WTC11 (cell line): Measurements from ENCODE around the gene SLC12A6. TPM values are rescaled to one million over a fixed set of nuclear protein-coding genes. Genes with fewer than 3 reads are reported as not detected.

ENCODE experiments used
- ATAC-seq: fragments of 200-7000 bp; cut with Tn5 transposase; 2 replicates; pipeline ENCODE4 v1.10.0; 2021; ENCODE audit warnings: mild to moderate bottlenecking, moderate library complexity
- CTCF ChIA-PET: fragments of 300-600 bp; sonication (Branson Sonifier 250); formaldehyde crosslinking; loops from one replicate; lab custom pipeline; 2021; ENCODE audit warnings: antibody characterized with exemption; lab: Charles Lee
- POLR2A ChIA-PET: fragments of 350-600 bp; sonication (Branson Sonifier 250); formaldehyde crosslinking; loops from one replicate; lab custom pipeline; 2021; ENCODE audit warnings: antibody characterized with exemption; lab: Charles Lee
- DNase-seq: peaks from one replicate; pipeline ENCODE4 v3.0.0; 2021; ENCODE audit warnings: low spot score
- H3K27ac Mint-ChIP-seq: 2 replicates; pipeline ENCODE4 v1.8.0; 2021; ENCODE audit warnings: mixed read lengths
- H3K27me3 Mint-ChIP-seq: 2 replicates; pipeline ENCODE4 v1.8.0; 2021; ENCODE audit warnings: low read depth, mild to moderate bottlenecking, moderate library complexity, mixed read lengths
- H3K36me3 Mint-ChIP-seq: 2 replicates; pipeline ENCODE4 v1.8.0; 2021; ENCODE audit warnings: mixed read lengths
- H3K4me1 Mint-ChIP-seq: 2 replicates; pipeline ENCODE4 v1.8.0; 2022; ENCODE audit warnings: mixed read lengths
- H3K4me3 Mint-ChIP-seq: 2 replicates; pipeline ENCODE4 v1.8.0; 2021; ENCODE audit warnings: mild to moderate bottlenecking, moderate library complexity, mixed read lengths
- H3K9me3 Mint-ChIP-seq: 2 replicates; pipeline ENCODE4 v1.8.0; 2021; ENCODE audit warnings: mixed read lengths
- ARID4B ChIP-seq: sonication (generic); formaldehyde crosslinking; IDR thresholded peaks from 2 replicates; pipeline ENCODE4 v1.8.0; 2023; ENCODE audit warnings: missing genetic modification reagents, mild to moderate bottlenecking, borderline replicate concordance
- CTCF ChIP-seq: fragments of 200-600 bp; IDR thresholded peaks from 2 replicates; pipeline ENCODE4 v1.8.0; 2022; ENCODE audit warnings: antibody characterized with exemption
- E2F4 ChIP-seq: sonication (generic); formaldehyde crosslinking; IDR thresholded peaks from 2 replicates; pipeline ENCODE4 v1.8.1; 2022; ENCODE audit warnings: low read depth, mild to moderate bottlenecking, moderate library complexity, missing genetic modification reagents, borderline replicate concordance
- ETV6 ChIP-seq: sonication (generic); formaldehyde crosslinking; IDR thresholded peaks from 2 replicates; pipeline ENCODE4 v1.8.1; 2022; ENCODE audit warnings: mild to moderate bottlenecking, missing genetic modification reagents
- GTF2I ChIP-seq: fragments of 250-450 bp; sonication (Bioruptor Pico); conservative IDR thresholded peaks from 2 replicates; pipeline ENCODE4 v1.4.0; 2021; ENCODE audit warnings: mild to moderate bottlenecking
- HMGXB4 ChIP-seq: sonication (generic); formaldehyde crosslinking; IDR thresholded peaks from 2 replicates; pipeline ENCODE4 v1.8.1; 2023; ENCODE audit warnings: mild to moderate bottlenecking, moderate library complexity, missing genetic modification reagents
- MYBL2 ChIP-seq: sonication (generic); formaldehyde crosslinking; IDR thresholded peaks from 2 replicates; pipeline ENCODE4 v1.8.1; 2023; ENCODE audit warnings: mild to moderate bottlenecking, moderate library complexity, missing genetic modification reagents
- NFE2L1 ChIP-seq: sonication (generic); formaldehyde crosslinking; IDR thresholded peaks from 2 replicates; pipeline ENCODE4 v1.8.1; 2023; ENCODE audit warnings: missing genetic modification reagents
- PRDM15 ChIP-seq: sonication (generic); formaldehyde crosslinking; IDR thresholded peaks from 2 replicates; pipeline ENCODE4 v1.8.0; 2022; ENCODE audit warnings: missing genetic modification reagents
- RELA ChIP-seq: sonication (generic); formaldehyde crosslinking; IDR thresholded peaks from 2 replicates; pipeline ENCODE4 v1.8.1; 2022; ENCODE audit warnings: missing genetic modification reagents, mild to moderate bottlenecking, borderline replicate concordance
- SMAD3 ChIP-seq: sonication (generic); formaldehyde crosslinking; IDR thresholded peaks from 2 replicates; pipeline ENCODE4 v1.8.0; 2022; ENCODE audit warnings: missing genetic modification reagents, mild to moderate bottlenecking, borderline replicate concordance
- ZBTB21 ChIP-seq: sonication (generic); formaldehyde crosslinking; IDR thresholded peaks from 2 replicates; pipeline ENCODE4 v1.8.1; 2023; ENCODE audit warnings: mild to moderate bottlenecking, missing genetic modification reagents, borderline replicate concordance
- ZNF317 ChIP-seq: sonication (generic); formaldehyde crosslinking; IDR thresholded peaks from 2 replicates; pipeline ENCODE4 v1.8.1; 2023; ENCODE audit warnings: low read depth, mild to moderate bottlenecking, moderate library complexity, missing genetic modification reagents, borderline replicate concordance
- ZNF512 ChIP-seq: sonication (generic); formaldehyde crosslinking; IDR thresholded peaks from 2 replicates; pipeline ENCODE4 v1.8.1; 2022; ENCODE audit warnings: missing genetic modification reagents, borderline replicate concordance
- total RNA-seq: library from RNA; stranded (reverse); gene quantifications from 3 replicates; pipeline ENCODE4 v1.2.3, GENCODE V29; 2021

SLC12A6 gene
- total RNA-seq, 1 experiment from 2014 or later = 16.2 TPM

- H3K9me3 Mint-ChIP-seq = no peaks in the 10 kb centered on the region
- TF ChIP-seq ETV6 (CRISPR knock-in tag) = no peak
- TF ChIP-seq GTF2I (CRISPR knock-in tag) = no peak
- TF ChIP-seq CTCF = no peak
- no peak for TF ChIP-seq ZNF512 (CRISPR knock-in tag)
- TF ChIP-seq PRDM15 (CRISPR knock-in tag) = no peak
- TF ChIP-seq NFE2L1 (CRISPR knock-in tag) = no peak
- no peak for TF ChIP-seq MYBL2 (CRISPR knock-in tag)
- TF ChIP-seq ARID4B (CRISPR knock-in tag) = no peak
- TF ChIP-seq ZBTB21 (CRISPR knock-in tag) = no peak
- no peak for TF ChIP-seq HMGXB4 (CRISPR knock-in tag)
- no peak for TF ChIP-seq SMAD3 (CRISPR knock-in tag)
- TF ChIP-seq RELA = no peak
- TF ChIP-seq E2F4 (CRISPR knock-in tag) = no peak
- no peak for TF ChIP-seq ZNF317 (CRISPR knock-in tag)
- ATAC-seq (no peak), DNase-seq (no peak)
- peaks cover 59% of the 10 kb centered on the region for H3K36me3 Mint-ChIP-seq
- ChIA-PET POLR2A (no interaction called here), CTCF (interaction anchor here (0.8 to 1.9 kb wide), 3 partner anchors 16 to 250 kb away, joined by 3 to 6 read pairs (median 3); partner anchors contain the start of genes NOP10 and NUTM1)
- H3K4me1 Mint-ChIP-seq = no peaks in the 10 kb centered on the region
- H3K27ac Mint-ChIP-seq = no peak overlapping the region
- H3K27me3 Mint-ChIP-seq = no peaks in the 10 kb centered on the region; the same call in 1 of the 2 replicates
- no peak overlapping the region for H3K4me3 Mint-ChIP-seq
These were observed 21.8 kb upstream of the SLC12A6 start for GRCh38 chr15:34359416-34359815.
